Measurements from ENCODE around the gene RCC2.
"Not testable (repeated sequence)": the region's sequence is repeated elsewhere in the genome, so short reads cannot be mapped to it uniquely, and the experiment has no call there.

RCC2 gene

DNA sequence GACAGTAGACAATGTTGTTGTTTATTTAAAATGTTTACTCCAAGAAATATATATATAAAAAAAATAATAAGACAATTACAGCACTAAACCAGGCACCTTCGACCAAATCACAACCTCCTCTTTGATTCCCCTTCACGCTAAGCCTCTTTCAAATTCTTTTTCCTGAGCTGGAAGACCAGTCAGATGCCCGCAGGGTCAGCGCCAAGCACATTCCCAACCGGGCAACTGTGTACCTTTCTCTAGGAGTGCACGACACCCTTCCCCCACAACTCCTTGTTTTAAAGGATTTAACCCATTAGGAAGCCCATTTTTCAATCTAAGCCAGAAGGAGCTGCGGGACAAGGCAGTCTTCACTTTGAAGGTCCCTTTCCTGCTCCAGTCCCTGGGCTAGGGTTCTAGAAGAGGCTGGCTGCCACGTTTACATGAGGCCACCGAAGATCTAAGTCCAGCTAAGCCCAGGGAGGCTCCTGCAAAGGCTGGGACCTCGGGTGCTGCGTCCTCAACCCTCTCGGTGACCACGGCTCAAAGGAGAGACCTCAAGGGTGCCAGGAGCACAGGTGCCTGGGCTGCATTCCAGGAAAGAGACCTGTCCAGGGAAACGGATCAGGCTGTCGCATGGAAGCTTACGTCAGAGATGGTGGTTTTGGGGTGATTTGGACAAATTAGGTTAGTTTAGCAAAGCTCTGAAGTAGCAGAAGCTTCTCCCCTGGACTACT is 32.6 kb downstream of the RCC2 start:
- H3K9ac ChIP-seq (ENCODE audit: low read length); H3K27ac ChIP-seq (ENCODE audit: low read depth, low read length); H3K4me1 ChIP-seq (ENCODE audit: control insufficient read depth, insufficient read depth, low read length); H3K4me3 ChIP-seq (ENCODE audit: low read length); H3K27me3 ChIP-seq (ENCODE audit: control insufficient read depth, insufficient read depth, low read length): not testable (repeated sequence)
- H3K36me3 ChIP-seq (ENCODE audit: control insufficient read depth, insufficient read depth, low read length), result peaks cover 23% of the 10 kb centered on the region

DNA sequence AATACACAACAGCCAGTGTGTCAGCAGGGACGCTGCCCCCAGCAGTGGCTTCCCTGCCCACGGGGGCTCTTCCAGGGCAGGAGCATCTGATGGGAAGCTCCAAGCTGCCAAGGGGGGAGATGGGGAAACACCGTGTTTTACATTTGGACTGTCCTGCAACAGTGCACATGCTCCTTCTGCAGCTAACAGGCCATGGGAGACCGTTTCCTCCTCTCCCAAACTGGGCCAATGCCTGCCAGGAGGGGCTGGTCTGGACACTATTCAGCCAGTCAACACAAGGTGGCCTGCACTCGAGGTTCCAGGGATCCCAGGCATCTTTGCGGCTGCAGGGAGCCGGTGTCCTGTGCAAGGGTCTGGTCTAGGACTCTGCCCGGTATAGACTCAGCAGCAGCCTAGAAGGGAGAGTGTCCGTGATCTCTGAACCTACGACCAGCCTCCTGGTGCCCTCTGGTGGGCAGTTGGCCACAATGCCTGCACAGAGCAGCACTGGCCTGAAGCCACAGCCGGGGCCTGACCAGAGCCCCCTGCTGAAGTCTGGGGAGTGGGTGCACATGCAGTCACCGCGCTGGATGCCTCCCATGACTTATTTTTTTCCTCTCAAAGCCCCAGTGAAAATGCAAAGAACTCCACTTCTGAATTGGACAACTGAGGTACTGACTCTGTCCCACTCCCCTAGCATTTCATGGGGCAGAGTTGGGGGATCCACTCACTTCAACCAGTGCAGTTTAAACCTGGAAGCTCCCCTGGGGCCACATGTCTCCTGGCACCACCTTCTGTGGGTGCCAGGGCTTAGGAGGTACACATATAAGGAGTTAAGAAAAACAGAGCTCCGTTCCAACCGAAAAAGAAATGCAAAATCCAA is 33.3 kb downstream of the RCC2 start:
- H3K27me3 ChIP-seq (ENCODE audit: control insufficient read depth, insufficient read depth, low read length), result no peaks in the 10 kb centered on the region
- no peak overlapping the region for H3K4me3 ChIP-seq (ENCODE audit: low read length)
- H3K36me3 ChIP-seq (ENCODE audit: control insufficient read depth, insufficient read depth, low read length), result peaks cover 22% of the 10 kb centered on the region
- H3K9ac ChIP-seq (ENCODE audit: low read length), result no peak overlapping the region
- H3K4me1 ChIP-seq (ENCODE audit: control insufficient read depth, insufficient read depth, low read length), result no peaks in the 10 kb centered on the region
- no peak overlapping the region for H3K27ac ChIP-seq (ENCODE audit: low read depth, low read length)

DNA sequence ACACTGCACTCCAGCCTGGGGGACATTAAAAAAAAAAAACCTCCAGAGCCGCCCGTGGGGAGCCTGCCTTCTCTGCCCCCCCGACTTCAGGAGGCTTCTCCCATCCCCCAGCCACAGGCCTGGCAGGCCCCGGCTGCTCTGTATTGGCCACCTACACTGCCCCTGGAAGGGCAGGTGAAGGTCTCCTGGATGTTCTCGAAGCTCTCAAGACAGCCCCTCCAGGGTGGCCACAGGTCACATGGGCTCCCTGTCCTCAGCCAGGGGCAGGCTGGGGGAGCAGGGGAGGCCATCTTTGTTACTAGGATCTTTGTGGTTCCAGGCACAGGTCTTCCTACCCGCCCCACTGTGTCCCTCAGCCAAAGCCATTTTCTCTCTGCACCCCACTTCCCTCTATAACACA is 34.7 kb downstream of the RCC2 start:
- H3K4me1 ChIP-seq (ENCODE audit: control insufficient read depth, insufficient read depth, low read length), result no peaks in the 10 kb centered on the region
- H3K4me3 ChIP-seq (ENCODE audit: low read length), result no peak overlapping the region
- H3K9ac ChIP-seq (ENCODE audit: low read length), result no peak overlapping the region
- no peak overlapping the region for H3K27ac ChIP-seq (ENCODE audit: low read depth, low read length)
- peaks cover 14% of the 10 kb centered on the region for H3K36me3 ChIP-seq (ENCODE audit: control insufficient read depth, insufficient read depth, low read length)
- no peaks in the 10 kb centered on the region for H3K27me3 ChIP-seq (ENCODE audit: control insufficient read depth, insufficient read depth, low read length)

DNA sequence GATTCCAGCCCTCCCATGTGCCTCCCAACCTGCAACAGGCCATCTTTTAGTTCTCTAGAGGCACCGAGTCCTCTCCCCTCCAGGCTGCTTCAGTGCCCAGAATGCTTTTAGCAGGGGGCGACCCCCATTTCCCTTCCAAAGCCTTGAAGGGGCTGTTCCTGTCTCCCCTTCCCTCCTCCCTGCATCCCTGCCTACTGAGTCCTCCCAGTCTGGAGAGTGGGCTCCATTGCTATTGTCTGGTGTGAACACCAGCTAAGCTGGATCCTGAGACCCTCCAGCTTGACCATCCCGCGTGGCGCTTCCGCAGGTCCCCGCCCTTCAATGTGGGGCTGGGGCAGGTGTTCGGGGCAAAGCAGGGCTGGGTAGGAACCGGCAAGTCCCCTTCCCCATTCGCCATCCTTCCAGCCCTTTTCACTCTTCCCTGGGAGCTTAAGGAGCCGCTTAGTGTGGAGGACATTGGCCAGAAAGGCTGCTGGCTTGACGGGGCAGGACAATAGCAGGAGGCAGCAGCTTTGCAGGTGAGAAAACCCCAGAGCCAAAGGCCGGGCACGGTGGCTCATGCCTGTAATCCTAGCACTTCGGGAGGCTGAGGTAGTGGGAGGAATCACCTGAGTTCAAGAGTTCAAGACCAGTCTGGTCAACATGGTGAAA is 35.3 kb downstream of the RCC2 start:
- Histone ChIP-seq H3K36me3 (ENCODE audit: control insufficient read depth, insufficient read depth, low read length) (peaks cover 7% of the 10 kb centered on the region), H3K27ac (ENCODE audit: low read depth, low read length) (no peak overlapping the region), H3K9ac (ENCODE audit: low read length) (no peak overlapping the region), H3K4me3 (ENCODE audit: low read length) (no peak overlapping the region), H3K27me3 (ENCODE audit: control insufficient read depth, insufficient read depth, low read length) (no peaks in the 10 kb centered on the region), H3K4me1 (ENCODE audit: control insufficient read depth, insufficient read depth, low read length) (no peaks in the 10 kb centered on the region)

DNA sequence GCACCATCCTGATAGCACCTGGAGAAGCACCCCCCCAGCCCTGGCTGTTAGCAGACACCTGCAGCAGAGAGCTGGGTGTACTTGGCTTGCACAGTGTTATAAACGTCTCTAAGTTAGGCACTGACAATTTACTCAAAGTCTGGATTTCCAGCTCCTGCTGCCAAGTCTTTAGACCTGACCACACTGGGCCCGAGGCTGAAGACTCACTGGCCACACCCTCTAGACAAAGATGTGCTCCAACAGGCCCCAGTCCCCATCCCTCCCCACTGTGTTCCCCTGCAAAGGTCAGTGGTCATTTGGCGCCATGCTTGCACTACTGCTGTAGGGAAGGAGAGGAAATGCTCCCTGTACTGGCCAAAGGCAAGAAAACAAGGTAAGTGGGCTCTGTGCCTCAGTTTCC is 36.4 kb downstream of the RCC2 start:
- H3K4me3 ChIP-seq (ENCODE audit: low read length), result no peak overlapping the region
- no peaks in the 10 kb centered on the region for H3K4me1 ChIP-seq (ENCODE audit: control insufficient read depth, insufficient read depth, low read length)
- H3K27ac ChIP-seq (ENCODE audit: low read depth, low read length), result no peak overlapping the region
- no peak overlapping the region for H3K9ac ChIP-seq (ENCODE audit: low read length)
- H3K27me3 ChIP-seq (ENCODE audit: control insufficient read depth, insufficient read depth, low read length), result no peaks in the 10 kb centered on the region
- peaks cover under 1% of the 10 kb centered on the region for H3K36me3 ChIP-seq (ENCODE audit: control insufficient read depth, insufficient read depth, low read length)

DNA sequence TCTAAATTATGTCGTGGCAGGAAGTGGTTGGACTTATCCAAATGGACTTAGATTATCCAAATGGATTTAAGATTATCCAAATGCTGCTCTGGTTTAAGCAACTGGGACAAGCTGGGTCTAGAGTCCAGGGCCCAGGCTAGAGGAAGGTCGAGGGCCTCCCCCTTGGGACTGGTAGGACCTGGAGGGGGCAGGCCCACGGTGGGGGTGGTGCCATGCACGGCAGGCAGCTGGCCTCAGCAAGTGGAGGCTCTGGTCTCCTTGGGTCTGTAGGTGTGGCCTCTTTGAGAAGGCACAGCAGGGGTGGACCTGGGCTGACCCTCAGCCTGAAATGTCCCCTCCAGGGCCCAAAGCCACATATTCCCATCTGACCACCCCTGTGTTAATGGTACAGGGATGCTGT is 37.6 kb downstream of the RCC2 start:
- Histone ChIP-seq H3K27ac (ENCODE audit: low read depth, low read length) (no peak overlapping the region), H3K27me3 (ENCODE audit: control insufficient read depth, insufficient read depth, low read length) (no peaks in the 10 kb centered on the region), H3K4me1 (ENCODE audit: control insufficient read depth, insufficient read depth, low read length) (no peaks in the 10 kb centered on the region), H3K9ac (ENCODE audit: low read length) (no peak overlapping the region), H3K36me3 (ENCODE audit: control insufficient read depth, insufficient read depth, low read length) (no peaks in the 10 kb centered on the region), H3K4me3 (ENCODE audit: low read length) (no peak overlapping the region)

DNA sequence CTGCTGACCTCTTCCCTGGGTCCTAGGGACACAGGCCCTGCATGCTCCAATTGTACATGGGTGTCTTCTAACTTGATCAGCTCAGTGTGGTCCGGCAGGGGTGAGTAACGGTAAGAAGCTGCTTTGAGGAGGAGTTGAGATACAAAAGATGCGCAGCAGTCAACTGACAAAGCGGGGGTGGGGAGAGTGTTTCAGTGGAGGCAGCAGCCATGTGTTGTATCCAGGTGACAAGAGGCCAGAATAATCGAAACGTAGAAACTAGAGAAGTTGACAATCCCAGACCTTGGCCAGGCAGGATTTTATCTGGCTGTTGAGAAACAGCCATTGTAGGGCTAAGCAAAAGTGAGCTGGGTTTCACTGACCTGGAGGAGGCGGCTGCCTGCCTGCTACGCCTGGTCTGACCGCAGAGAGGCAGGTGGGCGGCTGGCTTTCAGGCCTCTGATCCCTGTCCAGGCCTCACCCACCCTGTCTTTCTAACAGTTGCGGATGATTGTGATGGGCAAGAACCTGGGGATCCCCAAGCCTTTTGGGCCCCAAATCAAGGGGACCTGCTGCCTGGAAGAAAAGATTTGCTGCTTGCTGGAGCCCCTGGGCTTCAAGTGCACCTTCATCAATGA is 38.6 kb downstream of the RCC2 start:
- no peaks in the 10 kb centered on the region for H3K4me1 ChIP-seq (ENCODE audit: control insufficient read depth, insufficient read depth, low read length)

DNA sequence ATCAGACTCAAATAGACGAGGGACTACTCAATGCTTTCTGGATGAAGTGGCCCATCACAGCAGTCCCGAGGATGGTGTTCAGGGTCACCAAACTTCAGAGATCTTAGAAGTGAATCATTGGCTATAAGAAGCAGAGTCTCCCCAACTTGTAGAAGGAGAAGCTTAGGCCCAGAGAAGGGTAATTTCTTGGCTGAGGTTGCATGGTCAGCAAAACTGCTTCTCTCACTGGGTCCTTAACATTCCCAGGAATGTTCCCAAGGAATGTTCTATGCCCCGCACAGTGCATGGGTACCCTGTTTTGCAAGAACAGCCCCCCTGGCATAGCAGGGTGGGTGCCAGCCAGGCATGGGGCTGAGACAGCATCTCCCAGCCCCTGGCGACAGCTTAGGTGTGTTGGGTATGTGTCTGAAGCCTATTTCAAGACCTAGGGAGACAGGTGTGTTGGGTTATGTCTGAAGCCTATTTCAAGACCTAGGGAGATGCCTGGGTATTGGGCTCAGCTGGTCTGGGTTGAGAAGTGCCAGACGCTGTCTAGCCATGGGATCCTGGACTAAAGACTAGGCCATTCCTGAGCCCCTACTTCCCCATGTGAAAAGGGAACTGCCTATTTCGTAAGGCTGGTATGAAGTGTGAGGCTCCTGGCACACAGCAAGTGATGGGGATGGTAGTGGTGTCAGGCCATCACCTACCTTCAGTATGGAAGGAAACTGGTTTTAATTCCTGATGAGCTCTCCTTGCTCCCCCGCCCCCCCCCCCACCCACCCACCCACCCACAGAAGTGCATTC is 41.4 kb downstream of the RCC2 start:
- Histone ChIP-seq H3K27me3 (ENCODE audit: control insufficient read depth, insufficient read depth, low read length) (no peaks in the 10 kb centered on the region), H3K36me3 (ENCODE audit: control insufficient read depth, insufficient read depth, low read length) (no peaks in the 10 kb centered on the region), H3K4me1 (ENCODE audit: control insufficient read depth, insufficient read depth, low read length) (no peaks in the 10 kb centered on the region), H3K4me3 (ENCODE audit: low read length) (no peak overlapping the region), H3K27ac (ENCODE audit: low read depth, low read length) (no peak overlapping the region), H3K9ac (ENCODE audit: low read length) (no peak overlapping the region)

More for the DNA sequence above, 38.6 kb downstream of the RCC2 start:
- H3K27me3 ChIP-seq (ENCODE audit: control insufficient read depth, insufficient read depth, low read length), result no peaks in the 10 kb centered on the region
- H3K4me3 ChIP-seq (ENCODE audit: low read length), result no peak overlapping the region
- no peak overlapping the region for H3K27ac ChIP-seq (ENCODE audit: low read depth, low read length)
- no peaks in the 10 kb centered on the region for H3K36me3 ChIP-seq (ENCODE audit: control insufficient read depth, insufficient read depth, low read length)
- H3K9ac ChIP-seq (ENCODE audit: low read length), result no peak overlapping the region

DNA sequence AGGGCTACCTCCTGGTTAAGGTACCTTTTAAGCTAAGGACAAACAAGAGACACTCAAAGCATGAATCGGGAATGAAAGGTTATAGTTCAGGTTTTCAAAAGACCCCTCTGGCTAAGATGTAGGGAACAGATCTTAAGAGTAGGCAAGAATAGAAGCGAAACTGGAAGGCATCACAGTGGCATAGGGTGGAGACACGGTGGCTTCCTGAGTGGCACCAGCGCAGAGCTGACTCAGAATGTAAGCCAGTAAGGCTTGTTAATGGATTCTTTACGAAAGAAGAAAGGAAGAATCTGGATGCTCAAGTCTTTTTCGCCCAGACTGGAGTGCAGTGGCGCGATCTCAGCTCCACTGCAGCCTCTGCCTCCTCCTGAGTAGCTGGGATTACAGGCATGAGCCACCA is 46.2 kb downstream of the RCC2 start:
- Histone ChIP-seq H3K4me3 (ENCODE audit: low read length) (no peak overlapping the region), H3K9ac (ENCODE audit: low read length) (no peak overlapping the region), H3K27ac (ENCODE audit: low read depth, low read length) (no peak overlapping the region), H3K27me3 (ENCODE audit: control insufficient read depth, insufficient read depth, low read length) (no peaks in the 10 kb centered on the region), H3K36me3 (ENCODE audit: control insufficient read depth, insufficient read depth, low read length) (no peaks in the 10 kb centered on the region), H3K4me1 (ENCODE audit: control insufficient read depth, insufficient read depth, low read length) (no peaks in the 10 kb centered on the region)

DNA sequence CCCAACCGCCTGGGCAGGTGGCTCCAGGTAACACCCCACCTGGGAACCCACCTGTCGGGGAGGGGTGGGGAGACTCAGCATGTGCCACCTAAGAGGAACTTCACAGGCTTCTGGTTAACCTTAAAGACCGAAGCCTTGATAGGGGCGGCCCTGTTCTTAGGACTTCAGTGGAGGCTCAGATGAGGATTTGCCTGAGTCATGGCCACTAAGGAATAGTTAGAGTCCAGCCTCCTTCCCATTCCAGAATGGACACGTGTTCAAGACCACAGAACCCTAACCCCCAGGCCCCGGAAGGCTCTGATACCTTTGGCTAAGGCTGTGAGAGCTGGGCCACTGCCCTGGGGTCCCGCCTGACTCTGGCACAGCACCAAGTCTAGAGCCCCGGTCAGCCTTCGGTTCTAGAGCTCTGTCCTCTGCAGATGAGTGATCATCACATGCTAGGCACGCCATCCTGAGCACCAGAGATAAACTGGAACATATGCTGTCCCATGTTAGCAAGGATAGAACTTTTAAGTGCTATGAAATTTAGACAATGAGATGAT is 47.2 kb downstream of the RCC2 start:
- no peaks in the 10 kb centered on the region for H3K4me1 ChIP-seq (ENCODE audit: control insufficient read depth, insufficient read depth, low read length)
- H3K27ac ChIP-seq (ENCODE audit: low read depth, low read length), result no peak overlapping the region
- H3K9ac ChIP-seq (ENCODE audit: low read length), result no peak overlapping the region
- H3K27me3 ChIP-seq (ENCODE audit: control insufficient read depth, insufficient read depth, low read length), result no peaks in the 10 kb centered on the region
- H3K4me3 ChIP-seq (ENCODE audit: low read length), result no peak overlapping the region
- no peaks in the 10 kb centered on the region for H3K36me3 ChIP-seq (ENCODE audit: control insufficient read depth, insufficient read depth, low read length)

DNA sequence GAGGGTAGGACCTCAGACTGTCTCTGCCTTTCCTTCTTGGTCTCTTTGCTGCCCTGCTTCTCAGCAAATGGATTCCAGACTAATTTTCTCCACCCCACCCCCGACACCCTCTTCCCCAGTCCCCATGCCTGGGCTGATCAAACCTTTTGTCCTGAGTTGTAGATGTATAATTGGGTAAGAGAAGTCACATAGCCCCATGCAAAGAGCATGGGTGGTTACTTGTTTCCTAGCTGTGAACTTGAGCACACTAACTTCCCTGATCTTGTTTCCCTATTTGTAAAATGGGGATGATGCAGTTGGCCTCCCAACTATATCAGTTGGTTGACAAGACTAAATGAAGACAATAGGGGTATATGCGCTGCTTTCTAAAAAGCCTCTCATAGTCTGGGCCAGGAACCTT is 58.3 kb downstream of the RCC2 start:
- H3K4me3 ChIP-seq (ENCODE audit: low read length), result no peak overlapping the region
- no peaks in the 10 kb centered on the region for H3K27me3 ChIP-seq (ENCODE audit: control insufficient read depth, insufficient read depth, low read length)
- H3K4me1 ChIP-seq (ENCODE audit: control insufficient read depth, insufficient read depth, low read length), result no peaks in the 10 kb centered on the region
- H3K27ac ChIP-seq (ENCODE audit: low read depth, low read length), result no peak overlapping the region
- H3K9ac ChIP-seq (ENCODE audit: low read length), result no peak overlapping the region
- no peaks in the 10 kb centered on the region for H3K36me3 ChIP-seq (ENCODE audit: control insufficient read depth, insufficient read depth, low read length)
